A549 (cell line): ENCODE measurements around the gene ZNF12. TPM values are rescaled to one million over a fixed set of nuclear protein-coding genes. Genes with fewer than 3 reads are reported as not detected.
"Not testable (repeated sequence)": the region's sequence is repeated elsewhere in the genome, so short reads cannot be mapped to it uniquely, and the experiment has no call there.

Experiments
- ATAC-seq, 2 experiments: fragments of 200-7000 bp in 1 of 2; fragments of >200 bp in 1 of 2; cut with Nextera tagmentation in 1 of 2; cut with Tn5 transposase in 1 of 2; 3 replicates each; pipeline versions ENCODE4 v1.8.0 to v1.9.1; 2018 to 2020; ENCODE audit warnings: mild to moderate bottlenecking in 1 of 2, moderate library complexity in 1 of 2
- CTCF ChIA-PET: fragments of 300-600 bp; sonication (Branson Sonifier 250); formaldehyde crosslinking; extraction: SDS; loops from one replicate; lab custom pipeline; 2021; ENCODE audit warnings: antibody characterized with exemption, inconsistent platforms; lab: Yijun Ruan, JAX
- POLR2A ChIA-PET: fragments of 350-600 bp; formaldehyde crosslinking; extraction: SDS; loops from one replicate; lab custom pipeline; 2021; ENCODE audit warnings: antibody characterized with exemption, inconsistent platforms; lab: Yijun Ruan, JAX
- DNase-seq, 2 experiments: peaks; one replicate each; pipeline versions ENCODE4 v3.0.0 to v3.0.0-alpha.2; 2011 to 2016; ENCODE audit warnings: low read depth in 1 of 2, low spot score in 1 of 2
- FAIRE-seq: peaks from 2 replicates; lab custom pipeline; 2011; peaks lifted over from hg19 to GRCh38; lab: Jason Lieb, UNC
- H3K27ac ChIP-seq, 2 experiments: fragments of >200 bp; sonication (Bioruptor Twin); formaldehyde crosslinking; 3 replicates each; pipeline ENCODE4 v1.5.1; 2016 to 2017
- H3K4me1 ChIP-seq: fragments of >200 bp; sonication (Bioruptor Twin); formaldehyde crosslinking; 3 replicates; pipeline ENCODE4 v1.6.1; 2016
- H3K4me2 ChIP-seq: fragments of >200 bp; sonication (Bioruptor Twin); formaldehyde crosslinking; 3 replicates; pipeline ENCODE4 v1.6.1; 2016
- H3K4me3 ChIP-seq: fragments of >200 bp; sonication (Bioruptor Twin); formaldehyde crosslinking; 3 replicates; pipeline ENCODE4 v1.5.1; 2016
- H3K9me3 ChIP-seq: fragments of >200 bp; sonication (Bioruptor Twin); formaldehyde crosslinking; 3 replicates; pipeline ENCODE4 v1.6.1; 2016
- BCL3 ChIP-seq: fragments of >200 bp; sonication (Bioruptor Twin); formaldehyde crosslinking; IDR thresholded peaks from 3 replicates; pipeline ENCODE4 v1.6.1; 2016
- E2F6 ChIP-seq: IDR thresholded peaks from 2 replicates; pipeline ENCODE4 v1.6.1; 2012; ENCODE audit warnings: low read depth, borderline replicate concordance
- FOSB ChIP-seq: fragments of 250-450 bp; sonication (Bioruptor Pico); IDR thresholded peaks from 2 replicates; pipeline ENCODE4 v1.5.0; 2020; ENCODE audit warnings: mild to moderate bottlenecking, moderate library complexity
- FOSL2 ChIP-seq, 2 experiments: fragments of 450-650 bp in 1 of 2; fragments of >200 bp in 1 of 2; sonication (Bioruptor Twin) in 1 of 2; formaldehyde crosslinking; IDR thresholded peaks; 2 replicates each; pipeline versions ENCODE4 v1.5.0 to v1.6.1; 2016 to 2020; ENCODE audit warnings: mild to moderate bottlenecking in 1 of 2, moderate library complexity in 1 of 2
- HEYL ChIP-seq: fragments of 250-450 bp; sonication (Bioruptor Pico); IDR thresholded peaks from 2 replicates; pipeline ENCODE4 v1.8.0; 2021; ENCODE audit warnings: mild to moderate bottlenecking, moderate library complexity
- HMGXB4 ChIP-seq: fragments of 250-450 bp; sonication (Bioruptor Pico); IDR thresholded peaks from 2 replicates; pipeline ENCODE4 v1.5.0; 2021; ENCODE audit warnings: mild to moderate bottlenecking, moderate library complexity, borderline replicate concordance
- JUNB ChIP-seq: fragments of >200 bp; sonication (Bioruptor Twin); formaldehyde crosslinking; IDR thresholded peaks from 2 replicates; pipeline ENCODE4 v1.6.1; 2016
- PBX3 ChIP-seq: IDR thresholded peaks from 2 replicates; pipeline ENCODE4 v1.6.1; 2012
- PHF8 ChIP-seq: fragments of 200-600 bp; sonication (generic); IDR thresholded peaks from 2 replicates; pipeline ENCODE4 v1.6.1; 2016; ENCODE audit warnings: low read depth, mild to moderate bottlenecking, antibody characterized with exemption, moderate library complexity, borderline replicate concordance
- RAD21 ChIP-seq, 2 experiments: fragments of >200 bp in 1 of 2; sonication (Bioruptor Twin) in 1 of 2; formaldehyde crosslinking in 1 of 2; IDR thresholded peaks in 1 of 2; conservative IDR thresholded peaks in 1 of 2; 2 replicates in 1 of 2; 3 replicates in 1 of 2; pipeline ENCODE4 v1.6.1; 2012 to 2018; ENCODE audit warnings: inconsistent platforms in 1 of 2
- RNF2 ChIP-seq: fragments of 200-600 bp; sonication (generic); IDR thresholded peaks from 2 replicates; pipeline ENCODE4 v1.6.1; 2016; ENCODE audit warnings: low read depth, mild to moderate bottlenecking, antibody characterized with exemption, moderate library complexity, borderline replicate concordance
- TFCP2L1 ChIP-seq: fragments of 250-450 bp; sonication (Bioruptor Pico); IDR thresholded peaks from 2 replicates; pipeline ENCODE4 v1.5.0; 2021; ENCODE audit warnings: mild to moderate bottlenecking
- TP53 ChIP-seq: fragments of 250-450 bp; sonication (Bioruptor Pico); IDR thresholded peaks from 2 replicates; pipeline ENCODE4 v1.5.0; 2021; ENCODE audit warnings: mild to moderate bottlenecking, moderate library complexity
- USF2 ChIP-seq: fragments of 450-650 bp; IDR thresholded peaks from 2 replicates; pipeline ENCODE4 v1.6.1; 2014; ENCODE audit warnings: antibody characterized with exemption
- ZSCAN20 ChIP-seq: fragments of 250-450 bp; sonication (Bioruptor Pico); IDR thresholded peaks from 2 replicates; pipeline ENCODE4 v1.8.0; 2022; ENCODE audit warnings: mild to moderate bottlenecking, moderate library complexity
- WGBS: methylation state at CpG from one replicate; pipeline ENCODE4 v1.1.6; 2017; ENCODE audit errors: missing lambda C conversion rate; 5-methylcytosine and 5-hydroxymethylcytosine counted together
- polyA plus RNA-seq, 4 experiments: library from polyadenylated mRNA; depleted of rRNA in 3 of 4; stranded (reverse); fragments of >200 nt; fragmentation: RNase III in 1 of 4; extraction: RNeasy Plus Mini Kit Qiagen cat#74134 plus additional on column Dnase treatment in 1 of 4; gene quantifications; 2 replicates in 3 of 4; 3 replicates in 1 of 4; pipeline ENCODE4 v1.2.3, GENCODE V29; 2011 to 2017

The ZNF12 gene
- polyA plus RNA-seq, 2 of the 4 experiments (the other 2 are of a cell fraction): 8.8 to 23.9 TPM

GRCh38 chr7:6675807-6676405 lies 30.8 kb downstream of the ZNF12 start:
- no peak for ATAC-seq
- no peaks in the 10 kb centered on the region for H3K4me1 ChIP-seq
- ChIA-PET CTCF (no interaction called here), POLR2A (no interaction called here)
- WGBS: 4% methylated on average over 1 of the region's 1 CpG
- TF ChIP-seq E2F6 (no peak), TP53 (no peak), ZSCAN20 (CRISPR knock-in tag) (no peak), BCL3 (no peak), PHF8 (no peak), HMGXB4 (CRISPR knock-in tag) (no peak), PBX3 (no peak), FOSB (CRISPR knock-in tag) (no peak), HEYL (CRISPR knock-in tag) (no peak), TFCP2L1 (CRISPR knock-in tag) (no peak), RAD21 (conservative IDR thresholded peaks at IDR 0.05 in 1 of 2, IDR thresholded peaks at IDR 0.05 in 1 of 2) (no peak), RNF2 (no peak), USF2 (no peak), FOSL2 (IDR thresholded peaks at IDR 0.05) (no peak), FOSL2 (CRISPR knock-in tag; IDR thresholded peaks at IDR 0.05) (no peak), JUNB (no peak)
- H3K9me3 ChIP-seq: peaks cover 83% of the 10 kb centered on the region
- H3K27ac ChIP-seq: no peak overlapping the region
- no peak for DNase-seq
- no peak for FAIRE-seq
- no peak overlapping the region for H3K4me2 ChIP-seq
- no peak overlapping the region for H3K4me3 ChIP-seq

GRCh38 chr7:6670851-6671250 lies 35.9 kb downstream of the ZNF12 start:
- H3K4me3 ChIP-seq, ATAC-seq, POLR2A ChIA-PET, H3K4me1 ChIP-seq, H3K27ac ChIP-seq, H3K4me2 ChIP-seq, CTCF ChIA-PET, DNase-seq, FAIRE-seq: not testable (repeated sequence)
- no CpG with 5 or more reads among the region's 34 CpGs for WGBS
- H3K9me3 ChIP-seq: peaks cover 67% of the 10 kb centered on the region
